DOHH2 (cell line): Measurements from ENCODE around the gene YIPF2.

Source experiments
- H3F3A ChIP-seq: fragments of 200-600 bp; sonication (generic), shearing (Covaris generic); 2 replicates; pipeline ENCODE4 v1.6.0; 2016; ENCODE audit warnings: antibody characterized with exemption, mild to moderate bottlenecking; ENCODE audit not compliant: control insufficient read depth, insufficient read depth
- H3K27ac ChIP-seq: fragments of 200-600 bp; sonication (generic); 2 replicates; pipeline ENCODE4 v1.5.1; 2014; ENCODE audit warnings: low read depth, mild to moderate bottlenecking, low read length, moderate library complexity
- H3K27me3 ChIP-seq: fragments of 200-600 bp; sonication (generic); 2 replicates; pipeline ENCODE4 v1.6.1; 2014; ENCODE audit warnings: mild to moderate bottlenecking, low read length, mixed read lengths; ENCODE audit not compliant: control insufficient read depth
- H3K36me3 ChIP-seq: fragments of 200-600 bp; sonication (generic); 2 replicates; pipeline ENCODE4 v1.6.1; 2014; ENCODE audit warnings: mild to moderate bottlenecking, low read length, moderate library complexity, mixed read lengths; ENCODE audit not compliant: control insufficient read depth
- H3K4me1 ChIP-seq: fragments of 200-600 bp; sonication (generic); 2 replicates; pipeline ENCODE4 v1.6.1; 2014; ENCODE audit warnings: mild to moderate bottlenecking, low read length, mixed read lengths; ENCODE audit not compliant: control insufficient read depth
- H3K4me2 ChIP-seq: fragments of 200-600 bp; sonication (generic); 2 replicates; pipeline ENCODE4 v1.6.0; 2014; ENCODE audit warnings: mild to moderate bottlenecking, low read length, moderate library complexity
- H3K4me3 ChIP-seq: fragments of 200-600 bp; sonication (generic); 2 replicates; pipeline ENCODE4 v1.5.1; 2014; ENCODE audit warnings: mild to moderate bottlenecking, low read length, mixed read lengths
- H3K79me2 ChIP-seq: fragments of 200-600 bp; sonication (generic); 2 replicates; pipeline ENCODE4 v1.6.1; 2014; ENCODE audit warnings: mild to moderate bottlenecking, low read length, mixed read lengths; ENCODE audit not compliant: control insufficient read depth
- H3K9me2 ChIP-seq: fragments of 200-600 bp; sonication (generic); replicated peaks from 2 replicates; pipeline ENCODE4 v1.6.1; 2014; ENCODE audit warnings: mild to moderate bottlenecking, low read length, mixed read lengths; ENCODE audit not compliant: control insufficient read depth
- H3K9me3 ChIP-seq: fragments of 200-600 bp; sonication (generic); 2 replicates; pipeline ENCODE4 v1.6.1; 2014; ENCODE audit warnings: antibody characterized with exemption, low read length, mixed read lengths; ENCODE audit not compliant: control insufficient read depth, insufficient read depth
- H4K20me1 ChIP-seq: fragments of 200-600 bp; sonication (generic); 2 replicates; pipeline ENCODE4 v1.6.0; 2014; ENCODE audit warnings: low read depth, mild to moderate bottlenecking, antibody characterized with exemption, low read length, moderate library complexity; ENCODE audit not compliant: control insufficient read depth, insufficient read depth
- CTCF ChIP-seq: fragments of 200-600 bp; sonication (generic); IDR thresholded peaks from one replicate; pipeline ENCODE4 v1.5.1; 2014; ENCODE audit warnings: antibody characterized with exemption, mild to moderate bottlenecking, low read depth, low read length; ENCODE audit not compliant: poor library complexity, severe bottlenecking
- EZH2phosphoT487 ChIP-seq: fragments of 200-600 bp; sonication (generic); IDR thresholded peaks from 2 replicates; pipeline ENCODE4 v1.6.1; 2017; ENCODE audit warnings: borderline replicate concordance, mild to moderate bottlenecking, antibody characterized with exemption, low read length, moderate library complexity, mixed read lengths

The YIPF2 gene

GRCh38 chr19:10936661-10937084 is 8.2 kb upstream of the YIPF2 start:
- peaks cover 12% of the 10 kb centered on the region for H3K79me2 ChIP-seq
- no peaks in the 10 kb centered on the region for H3K9me3 ChIP-seq
- no peak overlapping the region for H3K4me2 ChIP-seq
- peaks cover 2% of the 10 kb centered on the region; the same call in 1 of the 2 replicates for H3F3A ChIP-seq
- H3K4me1 ChIP-seq: peaks cover 8% of the 10 kb centered on the region
- H3K4me3 ChIP-seq: no peak overlapping the region
- TF ChIP-seq EZH2phosphoT487 (no peak), CTCF (peak; percentile 54)
- H3K27me3 ChIP-seq: no peaks in the 10 kb centered on the region
- no peaks in the 10 kb centered on the region for H3K9me2 ChIP-seq
- no peak overlapping the region for H3K27ac ChIP-seq
- no peaks in the 10 kb centered on the region for H4K20me1 ChIP-seq
- H3K36me3 ChIP-seq: no peaks in the 10 kb centered on the region; the same call in 1 of the 2 replicates

- H3K9me3 ChIP-seq: no peaks in the 10 kb centered on the region
- no peaks in the 10 kb centered on the region for H3K9me2 ChIP-seq
- peaks cover 2% of the 10 kb centered on the region; the same call in 1 of the 2 replicates for H3F3A ChIP-seq
- TF ChIP-seq EZH2phosphoT487 (no peak), CTCF (no peak)
- no peaks in the 10 kb centered on the region for H4K20me1 ChIP-seq
- H3K4me2 ChIP-seq: no peak overlapping the region
- peaks cover 3% of the 10 kb centered on the region for H3K36me3 ChIP-seq
- H3K27ac ChIP-seq: no peak overlapping the region
- peaks cover 7% of the 10 kb centered on the region for H3K4me1 ChIP-seq
- H3K79me2 ChIP-seq: peaks cover 18% of the 10 kb centered on the region
- H3K27me3 ChIP-seq: no peaks in the 10 kb centered on the region
- H3K4me3 ChIP-seq: no peak overlapping the region
These were observed 7.1 kb upstream of the YIPF2 start for GRCh38 chr19:10935371-10936059.

- Histone ChIP-seq H3K27ac (no peak overlapping the region), H3K27me3 (no peaks in the 10 kb centered on the region), H3K4me2 (peak overlapping the region; percentile 86), H3K9me2 (no peaks in the 10 kb centered on the region), H3K9me3 (no peaks in the 10 kb centered on the region), H3K4me1 (peaks cover 15% of the 10 kb centered on the region), H3K36me3 (peaks cover 17% of the 10 kb centered on the region), H3F3A (peaks cover 2% of the 10 kb centered on the region; the same call in 1 of the 2 replicates), H3K79me2 (peaks cover 42% of the 10 kb centered on the region), H3K4me3 (peak overlapping the region; percentile 86), H4K20me1 (peaks cover 5% of the 10 kb centered on the region; the same call in 1 of the 2 replicates)
- no peak for TF ChIP-seq CTCF
- TF ChIP-seq EZH2phosphoT487: no peak
These were observed 959 bp upstream of the YIPF2 start for GRCh38 chr19:10929402-10929794.
